HG03469 (cell line): ENCODE data around the gene GOSR1.
"Not testable (repeated sequence)": the region's sequence is repeated elsewhere in the genome, so short reads cannot be mapped to it uniquely, and the experiment has no call there.

ENCODE experiments used
- ATAC-seq: cut with Tn5 transposase; IDR thresholded peaks from one replicate; pipeline ENCODE4 v1.9.1; 2021; ENCODE audit warnings: mild to moderate bottlenecking, moderate library complexity, moderate number of reproducible peaks; ENCODE audit not compliant: unreplicated experiment

GOSR1 gene

DNA sequence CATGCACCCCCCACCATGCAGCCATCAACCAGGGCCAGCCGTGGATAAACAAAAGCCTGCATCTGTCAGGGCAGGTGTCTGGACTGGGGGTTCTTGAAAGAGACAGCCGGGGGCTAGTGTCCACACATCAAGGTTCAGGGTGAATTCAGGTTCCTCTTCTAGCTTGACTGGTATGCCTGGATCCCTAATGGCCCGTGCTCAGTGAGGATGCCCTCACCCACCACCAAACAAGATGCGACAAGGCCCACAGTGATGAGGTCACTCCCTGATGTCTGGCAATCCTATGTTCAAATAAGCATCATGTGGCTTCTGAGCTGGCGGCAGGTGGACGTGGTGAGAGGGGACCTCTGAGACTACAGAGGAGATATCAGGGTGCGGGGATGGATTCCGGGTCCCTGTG lies 64.6 kb downstream of the GOSR1 start:
- ATAC-seq = no peak

- ATAC-seq = no peak
These were observed 66.2 kb downstream of the GOSR1 start for GRCh38 chr17:30543456-30543855.

DNA sequence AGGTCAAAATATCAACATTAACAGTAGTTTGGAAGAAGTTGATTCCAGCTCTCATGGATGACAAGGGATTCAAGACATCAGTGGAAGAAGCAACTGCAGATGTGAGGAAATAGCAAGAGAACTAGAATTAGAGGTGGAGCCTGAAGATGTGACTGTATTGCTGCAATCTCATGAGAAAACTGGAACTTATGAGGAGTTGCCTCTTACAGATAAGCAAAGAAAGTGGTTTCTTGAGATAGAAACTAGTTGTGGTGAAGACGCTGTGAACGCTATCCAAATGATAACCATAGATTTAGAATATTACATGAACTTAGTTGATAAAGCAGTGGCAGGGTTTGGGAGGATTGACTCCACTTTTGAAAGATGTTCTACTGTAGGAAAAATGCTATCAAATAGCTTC lies 67.8 kb downstream of the GOSR1 start:
- ATAC-seq = no peak

- no peak for ATAC-seq
These were observed 70.8 kb downstream of the GOSR1 start for GRCh38 chr17:30547778-30548573.

DNA sequence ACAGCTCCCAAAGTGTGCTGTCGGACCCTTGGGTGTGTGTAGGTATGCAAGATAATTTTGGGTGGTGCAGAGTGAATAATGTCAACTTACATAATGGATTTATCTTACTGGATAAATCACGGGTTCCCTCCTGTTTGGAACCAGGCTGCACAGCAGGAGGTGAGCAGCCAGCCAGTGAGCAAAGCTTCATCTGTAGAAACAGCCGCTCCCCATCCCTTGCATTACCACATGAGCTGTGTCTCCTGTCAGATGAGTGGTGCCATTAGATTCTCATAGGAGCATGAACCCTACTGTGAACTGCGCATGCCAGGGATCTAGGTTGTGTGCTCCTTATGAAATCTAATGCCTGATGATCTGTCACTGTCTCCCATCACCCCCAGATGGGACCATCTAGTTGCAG lies 72.0 kb downstream of the GOSR1 start:
- not testable (repeated sequence) for ATAC-seq

DNA sequence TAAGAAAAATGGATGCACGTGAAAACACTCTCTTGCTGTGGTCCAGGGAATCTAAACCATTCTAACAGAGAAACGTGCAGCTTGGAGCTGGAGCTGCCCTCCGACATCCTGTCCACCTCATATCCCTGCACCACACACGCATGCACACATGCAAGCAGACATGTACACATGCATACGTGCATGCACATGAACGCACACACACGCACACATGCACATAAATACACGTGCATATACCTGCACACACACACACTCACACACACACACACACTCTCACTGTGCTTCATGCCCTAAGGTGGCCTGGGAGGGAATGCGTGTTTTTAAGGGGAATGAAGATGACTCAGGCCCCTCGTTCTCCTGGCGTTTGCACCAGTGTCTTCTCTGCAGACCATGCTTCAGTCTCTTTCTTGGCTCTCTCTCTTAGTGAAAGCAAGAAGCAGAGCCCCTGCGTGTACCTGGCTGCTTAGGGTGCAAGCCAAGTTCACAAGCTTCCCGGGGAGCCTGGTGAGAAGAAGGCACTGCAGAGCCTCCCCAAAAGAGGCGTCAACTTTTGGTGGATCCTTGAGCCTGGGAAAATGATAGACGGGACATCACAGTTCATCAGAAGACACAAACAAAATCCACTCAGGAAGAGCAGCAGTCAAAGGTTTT lies 72.8 kb downstream of the GOSR1 start:
- no peak for ATAC-seq

GRCh38 chr17:30550512-30551273 lies 73.5 kb downstream of the GOSR1 start:
- no peak for ATAC-seq

DNA sequence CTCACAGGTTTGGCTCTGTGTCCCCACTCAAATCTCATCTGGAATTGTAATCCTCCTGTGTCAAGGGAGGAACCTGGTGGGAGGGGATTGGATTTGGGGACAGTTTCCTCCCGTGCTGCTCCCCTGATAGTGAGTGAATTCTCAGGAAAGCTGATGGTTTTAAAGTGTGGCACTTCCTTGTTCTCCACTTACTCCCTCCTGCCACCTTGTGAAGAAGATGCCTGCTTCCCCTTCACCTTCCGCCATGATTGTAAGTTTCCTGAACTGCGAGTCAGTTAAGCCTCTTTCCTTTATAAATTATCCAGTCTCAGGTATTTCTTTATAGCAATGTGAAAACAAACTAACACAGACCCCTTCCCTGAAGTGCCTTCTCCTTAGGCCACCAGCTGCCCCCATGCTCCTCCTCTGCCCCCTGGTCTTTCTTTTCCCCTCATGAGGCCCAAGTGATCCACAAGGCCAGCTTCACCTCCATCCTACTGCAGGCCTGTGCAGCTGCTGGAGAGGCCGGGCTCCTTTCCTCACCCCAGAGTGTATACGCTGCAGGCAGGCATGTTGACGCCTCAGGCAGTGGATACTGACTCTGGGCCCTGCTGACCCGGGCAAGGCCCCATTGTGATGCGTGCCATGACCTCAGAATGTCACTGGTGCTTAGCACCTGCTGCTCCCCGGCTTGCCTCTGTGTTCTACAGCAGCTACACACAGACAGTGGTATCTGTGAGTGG lies 74.2 kb downstream of the GOSR1 start:
- not testable (repeated sequence) for ATAC-seq

DNA sequence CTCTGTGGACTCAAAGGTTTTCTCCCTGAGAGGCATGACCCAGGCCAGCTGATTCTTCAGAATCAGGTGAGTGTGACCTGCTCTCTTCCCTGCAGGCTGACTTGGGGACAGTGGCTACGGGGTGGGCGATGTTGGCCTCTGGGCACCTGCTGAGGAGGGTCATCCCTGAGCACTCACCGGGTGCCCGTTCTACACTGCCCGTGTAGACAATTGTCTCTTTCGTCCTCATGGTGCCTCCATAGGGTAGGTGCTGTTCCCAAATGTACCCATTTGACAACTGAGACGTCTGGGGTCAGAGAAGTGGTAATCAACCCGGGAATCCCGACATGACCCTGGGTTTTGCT lies 74.8 kb downstream of the GOSR1 start:
- ATAC-seq = no peak

GRCh38 chr17:30552994-30553566 lies 75.9 kb downstream of the GOSR1 start:
- no peak for ATAC-seq

GRCh38 chr17:30553823-30554440 lies 76.7 kb downstream of the GOSR1 start:
- not testable (repeated sequence) for ATAC-seq

DNA sequence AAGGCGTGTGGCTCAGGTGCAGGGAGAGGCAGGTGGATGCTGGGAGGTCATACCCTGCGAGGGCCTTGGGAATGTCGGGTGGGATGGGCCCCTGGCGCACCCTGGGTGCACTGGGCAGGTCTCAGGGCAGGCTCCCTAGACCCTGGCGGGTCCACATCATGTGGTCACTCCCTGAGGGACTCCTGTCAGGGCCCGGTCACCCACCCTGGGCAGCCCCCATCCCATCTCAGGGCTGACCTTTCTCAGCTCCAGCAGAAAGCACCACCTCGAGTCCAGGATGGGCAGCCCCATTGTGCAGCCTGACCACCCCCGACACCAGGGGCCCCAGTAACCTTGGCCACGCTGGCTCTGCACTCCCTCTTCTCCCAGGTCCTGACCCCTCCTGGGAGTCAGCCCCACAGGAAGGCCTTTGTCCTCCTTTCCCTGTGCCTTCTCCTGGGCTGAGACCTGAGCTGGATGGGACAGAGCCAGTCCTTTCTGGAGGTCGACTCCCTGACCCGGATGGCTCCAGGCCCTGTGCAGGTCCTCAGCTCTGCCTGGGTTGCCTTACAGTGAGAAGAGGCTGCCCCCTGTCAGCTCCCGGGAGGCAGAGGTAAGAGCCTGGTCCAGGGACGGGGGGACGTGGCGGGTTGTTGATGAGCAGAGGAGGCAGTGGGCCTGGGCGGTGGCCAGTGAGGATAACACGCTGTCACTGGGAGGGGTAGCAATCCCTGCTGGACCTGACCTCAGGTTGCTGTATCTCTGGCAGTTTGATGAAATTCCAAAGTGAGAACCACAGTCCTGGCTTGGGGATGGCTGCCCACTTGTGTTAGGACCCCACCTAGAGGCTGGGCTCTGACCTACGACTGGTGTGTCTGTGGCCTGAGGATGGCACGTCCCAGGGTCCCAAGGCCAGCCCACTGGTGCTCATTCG lies 77.9 kb downstream of the GOSR1 start:
- no peak for ATAC-seq

GRCh38 chr17:30555942-30556341 lies 78.7 kb downstream of the GOSR1 start:
- ATAC-seq = no peak

DNA sequence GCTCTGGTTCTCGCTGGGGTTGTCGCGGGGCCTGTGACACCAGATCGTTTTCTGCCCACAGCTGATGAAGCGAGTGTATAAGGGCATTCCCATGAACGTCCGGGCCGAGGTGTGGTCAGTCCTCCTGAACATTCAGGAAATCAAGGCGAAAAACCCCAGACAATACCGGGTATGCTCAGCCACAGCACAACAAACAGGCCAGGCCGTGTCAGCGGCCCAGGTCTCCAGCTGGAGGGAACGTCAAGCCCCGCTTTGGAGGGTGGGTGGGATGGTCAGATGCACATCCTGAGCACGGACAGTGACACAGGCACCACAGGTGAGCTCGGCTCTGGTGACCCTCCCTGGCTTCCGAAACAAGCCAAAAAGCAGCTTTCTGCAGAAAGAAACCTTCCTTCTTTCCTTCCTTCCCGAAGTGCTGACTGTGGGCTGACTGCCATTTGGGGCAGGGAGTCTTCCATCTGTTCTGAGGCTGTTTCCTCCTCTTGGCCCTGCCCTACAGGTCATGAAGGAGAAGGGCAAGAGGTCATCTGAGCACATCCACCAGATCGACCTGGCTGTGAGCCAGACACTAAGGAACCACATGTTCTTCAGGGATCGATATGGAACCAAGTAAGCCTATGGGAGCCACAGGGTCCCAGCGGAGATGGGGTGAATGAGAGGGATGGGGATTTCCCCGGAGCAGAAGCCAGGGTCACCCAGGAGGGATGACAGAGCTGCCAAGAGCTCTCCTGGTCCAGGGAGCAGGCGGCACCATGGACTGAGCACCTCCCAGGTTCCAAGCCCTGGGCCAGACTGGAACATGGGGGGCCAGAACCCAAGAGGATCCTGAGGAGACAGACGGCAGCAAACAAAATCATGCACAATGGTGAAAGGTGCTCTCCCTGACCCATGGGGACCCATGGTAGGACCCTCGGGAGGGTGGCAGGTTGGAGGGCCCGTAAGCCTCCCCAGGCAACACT lies 79.4 kb downstream of the GOSR1 start:
- no peak for ATAC-seq

GRCh38 chr17:30557916-30558685 lies 80.9 kb downstream of the GOSR1 start:
- ATAC-seq = no peak

GRCh38 chr17:30558686-30559545 lies 81.7 kb downstream of the GOSR1 start:
- no peak for ATAC-seq

- ATAC-seq = no peak
These were observed 82.4 kb downstream of the GOSR1 start for GRCh38 chr17:30559656-30560055.
